DMS53 treated with DMSO at 0.1 percent for 48 hours (cell line): ENCODE data around the gene GAPDHS.

Experiments
- DNase-seq: peaks from one replicate; lab custom pipeline; 2025; ENCODE audit not compliant: unreplicated experiment; lab: John Stamatoyannopoulos, UW

Gene GAPDHS

DNA sequence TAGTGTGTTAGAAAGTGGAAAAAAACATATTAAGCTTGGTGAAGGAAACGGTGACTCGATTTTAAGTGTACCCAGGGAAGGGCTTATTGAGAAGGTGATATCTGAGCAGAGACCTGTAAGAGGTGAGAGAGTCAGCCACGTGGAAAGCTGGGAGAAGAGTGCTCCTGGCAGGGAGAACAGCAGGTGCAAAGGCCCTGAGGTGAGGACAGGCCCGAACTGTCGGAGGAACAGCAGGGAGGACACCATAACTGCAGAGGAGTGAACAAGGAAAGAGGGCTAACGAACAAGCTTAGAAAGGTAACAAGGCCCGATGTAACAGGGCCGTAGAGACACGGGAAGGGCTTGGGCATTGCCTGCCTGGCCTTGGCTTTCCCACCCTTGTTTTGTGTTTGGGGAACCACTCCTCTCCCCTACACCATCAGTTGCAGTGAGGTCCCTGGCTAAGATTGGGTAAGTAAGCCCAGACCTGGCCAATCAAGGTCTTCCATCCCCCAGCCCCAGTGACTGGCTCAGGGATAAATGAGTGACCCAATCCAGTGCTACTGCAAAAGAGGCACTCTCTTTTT, 22.9 kb downstream of the GAPDHS start:
- no peak for DNase-seq

DNA sequence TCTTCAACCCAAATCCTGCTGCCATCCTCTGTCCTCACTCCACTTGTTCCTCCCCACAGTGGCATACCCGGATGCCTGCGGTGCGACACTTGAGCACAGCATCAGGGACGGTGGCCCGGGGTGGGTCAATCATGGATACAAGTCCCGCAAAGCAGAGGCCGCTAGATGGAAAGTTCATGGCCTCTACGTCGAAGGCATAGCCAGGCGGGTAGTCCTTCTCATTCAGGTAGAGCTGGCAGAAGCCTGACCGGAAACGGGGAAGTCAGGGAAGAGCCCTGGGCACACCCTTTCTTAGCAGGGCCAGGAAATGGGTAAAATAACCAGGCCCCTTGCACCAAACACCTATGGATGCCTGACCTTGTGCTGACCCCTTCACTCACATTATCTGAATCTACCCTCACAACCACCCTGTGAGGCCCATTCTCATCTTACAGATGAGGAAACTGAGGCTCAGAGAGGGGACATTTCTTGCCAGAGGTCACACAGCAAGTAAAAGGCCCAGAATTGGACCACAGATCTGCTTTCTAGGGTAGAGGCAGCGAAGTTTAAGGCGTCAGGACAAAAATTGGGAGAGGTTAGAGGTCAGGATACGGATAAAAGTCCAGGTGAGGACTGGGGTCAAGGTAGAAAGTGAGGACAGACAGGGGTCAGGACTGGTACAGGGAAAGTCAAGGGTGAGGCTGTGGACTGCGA, 23.7 kb downstream of the GAPDHS start:
- no peak for DNase-seq

DNA sequence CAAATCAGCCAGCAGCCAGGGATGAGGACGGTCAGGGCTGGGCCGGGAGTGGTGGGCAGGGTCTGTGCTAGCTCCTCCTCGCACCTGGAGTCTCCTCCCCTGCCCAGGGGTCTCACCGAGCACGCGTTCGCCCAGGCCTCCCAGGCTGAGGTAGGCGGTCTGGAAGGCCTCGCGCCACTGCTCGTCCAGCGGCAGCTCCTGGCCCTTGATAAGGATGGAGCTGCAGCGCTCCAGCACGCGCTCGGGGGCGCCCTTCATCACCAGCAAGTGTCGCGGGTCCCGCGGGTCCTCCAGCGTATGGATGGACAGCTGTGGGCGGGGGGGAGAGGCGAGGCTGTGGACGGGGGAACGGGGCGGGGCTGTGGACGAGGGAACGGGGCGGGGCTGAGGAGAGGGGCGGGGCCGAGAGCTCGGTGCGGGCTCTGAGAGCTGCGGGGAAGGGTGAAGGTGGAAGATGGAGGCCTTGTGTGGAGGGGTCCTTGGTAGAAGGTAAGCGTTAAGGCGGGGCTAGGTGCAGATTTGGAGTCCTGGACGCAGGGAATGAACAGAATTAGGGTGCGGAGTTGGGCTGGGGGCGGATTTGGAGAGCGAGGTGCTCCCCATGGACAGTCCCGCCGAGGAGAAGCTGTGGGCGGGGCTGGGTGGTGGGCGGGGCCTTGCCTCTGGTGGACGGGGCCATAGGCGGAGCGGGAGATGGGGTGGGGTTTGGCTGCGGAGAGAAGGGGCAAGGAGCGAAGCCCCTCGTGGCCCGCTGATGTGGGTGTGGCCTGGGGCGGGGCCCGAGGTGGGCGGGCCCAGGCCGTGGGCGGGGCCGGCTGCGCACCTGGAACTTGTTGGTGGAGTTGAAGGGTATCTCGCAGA, 24.5 kb downstream of the GAPDHS start:
- DNase-seq, result peak; percentile 33

DNA sequence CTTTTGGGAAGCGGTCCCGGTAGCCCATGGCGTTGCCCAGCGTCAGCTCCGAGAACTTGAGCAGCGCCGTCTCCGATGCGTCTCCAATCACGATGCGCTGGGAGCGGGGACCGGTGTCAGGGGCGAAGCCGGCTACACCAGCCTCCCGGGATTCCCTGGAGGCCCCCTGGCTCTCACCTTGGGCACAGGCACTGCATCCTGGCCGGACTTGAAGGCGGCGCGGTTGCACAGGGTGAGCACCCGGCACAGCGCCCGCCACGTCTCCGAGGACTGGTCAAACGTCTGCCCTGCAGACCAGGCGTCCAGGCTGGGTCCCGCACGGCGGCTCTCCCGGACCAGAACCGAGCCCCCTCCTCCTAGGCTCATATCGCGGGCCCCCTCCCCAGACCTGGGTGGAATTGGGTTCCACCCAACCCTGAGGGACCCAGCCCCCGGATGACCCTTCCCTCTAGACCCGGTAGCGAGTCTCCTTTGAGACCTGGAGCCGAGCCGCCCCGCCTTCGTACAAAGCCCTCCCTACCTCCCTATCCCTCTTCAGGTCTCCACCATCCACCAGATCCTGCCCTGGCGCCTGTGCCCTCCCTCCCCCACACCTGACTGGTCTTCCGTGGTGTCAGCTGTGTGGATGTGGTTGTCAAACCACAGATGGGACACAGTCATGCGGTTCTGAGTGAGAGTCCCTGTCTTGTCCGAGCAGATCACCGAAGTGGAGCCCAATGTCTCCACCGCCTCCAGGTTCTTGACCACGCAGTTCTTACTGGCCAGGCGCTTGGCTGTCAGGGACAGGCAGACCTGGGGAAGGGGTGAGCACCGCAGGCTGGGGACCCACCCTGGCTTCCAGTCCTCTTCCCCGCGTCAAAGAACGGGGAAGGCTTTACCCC, 25.4 kb downstream of the GAPDHS start:
- no peak for DNase-seq

DNA sequence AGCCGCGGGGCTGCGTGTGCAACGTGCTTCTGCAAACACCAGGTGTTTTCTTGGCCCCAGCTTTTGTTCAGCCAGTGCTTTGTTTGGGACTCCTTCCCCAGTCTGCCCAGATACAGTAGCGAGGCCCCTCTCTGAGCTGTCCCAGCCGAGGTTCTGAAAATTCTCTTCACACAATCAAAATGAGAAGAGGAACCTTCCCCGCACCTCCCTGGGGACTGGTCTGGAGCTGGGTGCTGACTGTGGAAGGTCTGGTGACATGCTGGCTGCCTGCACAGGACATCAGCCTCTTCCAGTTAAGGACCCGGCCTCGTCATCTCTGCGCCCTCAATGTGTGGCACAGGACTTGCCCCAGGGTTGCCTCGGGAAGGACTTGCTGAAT, 26.0 kb downstream of the GAPDHS start:
- no peak for DNase-seq

DNA sequence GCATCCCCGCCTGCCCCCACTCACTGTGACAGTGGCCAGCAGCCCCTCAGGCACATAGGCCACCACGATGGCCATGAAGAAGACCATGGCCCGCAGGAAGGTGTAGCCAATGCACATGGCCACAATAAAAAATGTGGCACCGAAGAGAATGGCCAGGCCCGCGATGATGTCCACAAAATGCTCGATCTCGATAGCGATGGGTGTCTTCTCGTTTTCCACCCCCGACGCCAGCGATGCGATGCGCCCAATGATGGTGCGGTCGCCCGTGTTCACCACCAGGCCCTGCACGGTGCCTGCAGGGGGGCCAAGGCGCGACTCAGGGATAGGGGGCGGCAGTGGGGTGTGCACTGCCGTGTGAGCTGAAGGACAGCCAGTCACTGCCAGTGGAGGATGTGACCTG, 26.5 kb downstream of the GAPDHS start:
- DNase-seq, result no peak

DNA sequence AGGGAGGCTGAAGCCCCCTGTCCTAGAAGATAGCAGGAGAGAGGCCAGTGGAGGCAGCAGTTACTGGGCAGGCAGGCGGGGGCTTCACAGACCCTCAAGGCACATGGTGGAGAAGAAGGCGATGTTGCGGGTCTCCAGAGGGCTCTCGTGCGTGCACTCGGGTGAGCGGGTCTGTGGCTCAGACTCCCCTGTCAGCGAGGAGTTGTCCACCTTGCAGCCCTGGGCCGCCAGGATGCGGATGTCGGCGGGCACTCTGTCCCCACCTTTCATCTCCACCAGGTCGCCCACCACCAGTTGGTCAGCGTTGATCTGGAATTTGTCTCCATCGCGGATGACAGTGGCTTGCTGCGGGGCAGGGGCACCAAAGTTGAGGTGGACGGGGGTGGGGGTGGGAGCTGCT, 27.0 kb downstream of the GAPDHS start:
- no peak for DNase-seq

DNA sequence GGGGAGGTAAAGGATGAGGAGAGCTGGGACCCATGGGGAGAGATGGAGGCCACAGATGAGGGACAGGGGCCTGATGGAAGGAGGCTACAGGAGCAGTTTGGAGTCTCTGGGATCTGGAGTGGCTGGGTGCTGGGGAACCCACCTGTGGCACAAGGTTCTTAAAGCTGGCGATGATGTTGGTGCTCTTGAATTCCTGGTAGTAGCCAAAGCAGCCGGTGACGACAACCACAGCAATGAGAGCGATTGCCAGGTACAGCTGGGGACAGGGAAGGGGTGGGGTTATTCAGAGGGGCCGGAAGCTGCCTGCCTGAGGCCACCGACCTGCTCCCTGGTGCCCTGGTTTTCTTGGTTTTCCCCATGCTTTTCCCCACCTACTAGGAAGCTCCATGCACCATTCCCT, 27.4 kb downstream of the GAPDHS start:
- DNase-seq, result no peak

DNA sequence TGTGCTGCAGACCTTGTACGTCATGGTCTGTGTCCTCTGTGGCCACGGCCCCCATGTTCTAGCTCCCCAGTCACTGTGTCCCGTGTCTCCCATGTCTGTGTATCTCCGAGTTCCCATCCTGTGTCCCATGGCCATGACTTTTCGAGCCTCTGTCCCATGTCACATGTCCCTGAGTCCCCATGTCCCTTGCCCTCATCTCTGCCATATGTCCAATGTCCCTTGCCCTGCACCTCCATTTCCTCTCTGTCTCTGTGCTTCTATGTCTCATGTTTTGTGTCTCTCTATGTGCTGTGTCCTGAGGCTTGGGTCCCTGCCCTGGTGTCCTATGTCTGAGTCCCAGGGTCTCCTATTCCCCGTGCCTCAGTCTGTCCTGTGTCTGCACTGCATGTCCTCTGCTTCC, 28.2 kb downstream of the GAPDHS start:
- DNase-seq, result no peak

DNA sequence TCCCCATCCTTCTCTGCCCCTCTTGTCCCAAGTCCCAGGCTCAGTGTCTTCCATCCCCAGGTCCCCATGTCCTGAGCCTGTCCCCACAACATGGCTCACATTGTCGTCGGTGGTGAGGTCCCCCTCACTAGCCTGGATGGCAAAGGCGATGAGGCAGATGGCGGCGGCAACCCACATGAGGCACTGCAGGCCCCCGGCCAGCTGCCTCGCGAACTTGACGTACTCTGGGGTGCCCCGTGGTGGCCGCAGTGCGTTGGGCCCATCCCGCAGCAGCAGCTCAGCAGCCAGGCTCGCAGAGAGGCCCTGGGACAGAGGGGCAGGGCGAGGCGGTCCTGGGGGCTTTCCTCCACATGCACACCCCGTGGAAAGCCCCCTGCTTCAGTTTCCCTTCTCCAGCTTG, 29.1 kb downstream of the GAPDHS start:
- DNase-seq, result no peak

DNA sequence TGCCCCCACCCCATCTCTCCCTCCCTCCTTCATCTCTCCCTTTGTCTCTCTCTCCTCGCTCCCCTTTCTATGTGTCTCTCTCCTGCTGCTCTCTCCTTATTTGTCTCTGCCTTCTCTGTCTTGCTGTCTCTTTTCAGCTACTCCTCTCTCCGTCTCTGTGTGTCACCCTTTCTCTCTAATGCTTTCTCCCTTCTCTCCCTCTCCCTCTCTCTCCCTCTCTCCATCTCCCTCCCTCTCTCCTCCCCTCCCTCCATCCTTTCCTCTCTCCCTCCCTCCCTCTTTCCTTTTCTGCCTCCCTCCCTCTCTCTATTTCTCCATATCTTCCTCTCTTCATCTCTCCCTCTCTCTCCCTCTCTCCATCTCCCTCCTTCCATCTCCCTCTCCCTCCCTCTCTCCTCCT, 29.5 kb downstream of the GAPDHS start:
- DNase-seq, result no peak

DNA sequence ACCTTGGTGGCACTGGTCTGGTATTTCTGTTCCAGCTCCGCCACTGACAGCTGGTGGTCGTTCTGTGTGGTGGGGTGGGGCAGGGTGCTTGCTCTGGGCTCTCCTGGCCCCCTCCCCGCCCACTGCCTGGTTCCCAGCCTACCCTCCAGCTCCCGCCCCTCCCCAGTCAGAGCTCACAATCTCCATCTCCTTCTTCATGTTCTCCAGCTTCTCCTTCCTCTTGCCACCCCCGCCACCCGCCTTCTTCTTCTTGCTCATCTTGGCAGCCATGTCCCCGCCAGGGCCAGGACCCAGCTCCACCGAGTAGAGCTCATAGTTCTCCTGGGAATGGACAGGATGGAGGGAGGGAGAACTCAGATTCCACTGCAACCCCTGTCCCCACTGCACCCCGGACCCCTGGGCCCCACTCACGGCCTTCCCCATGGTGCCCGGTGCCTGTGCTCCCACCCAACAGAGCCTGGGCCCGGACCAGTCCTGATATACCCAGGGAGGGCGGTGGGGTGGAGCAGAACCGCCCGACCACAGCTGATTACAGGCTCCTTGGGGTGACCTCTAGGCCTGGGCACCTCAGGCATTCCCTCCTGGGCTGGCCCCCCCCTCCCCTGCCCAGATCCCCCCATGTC, 30.1 kb downstream of the GAPDHS start, which contains the start of gene ATP4A:
TSS of gene ATP4A (minus strand) at position 452 of the 623 bp plus-strand sequence. CDS start at position 423, 29 bp downstream.
- no peak for DNase-seq

DNA sequence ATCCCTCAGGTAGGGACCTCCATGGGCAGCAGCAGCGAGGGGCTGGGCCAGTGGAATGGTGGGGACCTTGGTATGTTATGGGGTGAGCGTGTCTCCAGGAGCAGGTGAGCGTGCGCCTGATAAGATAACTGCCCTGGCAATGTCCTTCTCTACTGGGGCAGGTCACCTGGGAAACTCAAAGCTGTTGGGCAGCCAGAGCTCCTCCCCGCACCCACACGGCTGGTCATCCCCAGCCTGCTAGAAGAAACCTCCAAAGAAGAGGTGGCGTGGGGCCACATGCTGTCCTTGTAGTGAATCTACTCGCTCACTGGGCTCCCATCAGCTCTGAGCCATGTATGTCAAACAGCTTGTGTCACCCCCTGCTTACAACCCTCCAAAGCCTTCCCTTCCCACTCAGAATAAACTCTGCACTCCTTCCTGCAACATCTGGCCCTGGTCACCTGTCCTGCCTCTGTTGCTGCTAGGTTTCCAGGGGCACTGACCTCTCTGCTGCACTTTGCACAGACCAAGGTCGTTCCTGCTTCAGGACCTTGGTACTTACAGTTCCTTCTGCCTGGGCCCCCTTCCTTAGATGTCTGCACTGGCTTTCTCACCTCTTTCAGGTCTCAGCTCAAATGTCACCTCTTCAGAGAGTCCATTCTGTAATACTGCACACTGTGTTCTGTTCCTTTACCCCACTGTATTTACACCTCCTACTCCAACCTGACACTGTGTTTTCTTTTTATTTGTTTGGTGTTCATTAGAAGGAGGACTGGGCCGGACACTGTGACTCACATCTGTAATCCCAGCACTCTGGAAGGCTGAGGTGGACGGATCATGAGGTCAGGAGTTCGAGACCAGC, 32.0 kb downstream of the GAPDHS start:
- DNase-seq, result no peak

DNA sequence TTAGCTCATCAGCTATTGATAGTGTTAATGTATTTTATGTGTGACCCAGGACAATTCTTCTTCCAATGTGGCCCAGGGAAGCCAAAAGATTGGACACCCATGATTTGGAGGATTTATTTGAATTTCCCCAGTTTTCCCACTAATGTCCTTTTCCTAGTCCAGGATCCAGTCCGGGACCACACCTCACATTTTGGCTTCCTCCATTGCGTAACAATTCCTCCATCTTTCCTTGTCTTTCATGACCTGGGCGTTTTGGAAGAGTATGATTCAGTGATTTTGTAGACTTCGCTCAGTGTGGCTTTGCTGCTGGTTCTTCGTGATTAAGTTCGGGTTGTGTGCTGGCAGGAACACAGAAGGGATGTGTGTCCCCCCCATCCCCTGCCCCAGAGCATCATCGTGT, 33.5 kb downstream of the GAPDHS start:
- DNase-seq, result no peak

DNA sequence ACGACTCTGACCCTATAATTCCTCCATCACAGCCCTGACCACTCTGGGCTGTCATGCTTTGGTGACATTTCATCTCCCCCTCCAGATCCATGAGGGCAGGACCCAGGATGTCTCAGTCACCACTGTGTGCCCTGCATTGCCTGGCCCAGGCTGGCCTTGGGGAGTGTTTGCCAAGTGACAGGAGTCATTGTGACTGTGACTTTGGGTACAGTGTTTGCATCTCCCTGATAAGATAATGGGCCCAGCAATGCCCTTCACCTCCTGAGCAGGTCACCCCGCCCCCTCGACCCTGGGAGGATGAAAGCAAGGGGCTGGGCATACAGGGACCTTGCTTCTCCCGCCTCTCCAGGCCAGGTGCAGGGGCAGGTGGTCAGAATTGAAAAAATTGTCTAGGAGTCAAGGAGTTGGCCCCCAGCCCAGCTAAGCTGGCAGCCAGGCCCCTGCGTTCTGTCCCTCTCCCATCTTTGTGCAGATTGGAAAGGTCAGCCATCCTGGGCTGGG, 36.1 kb downstream of the GAPDHS start:
- no peak for DNase-seq

DNA sequence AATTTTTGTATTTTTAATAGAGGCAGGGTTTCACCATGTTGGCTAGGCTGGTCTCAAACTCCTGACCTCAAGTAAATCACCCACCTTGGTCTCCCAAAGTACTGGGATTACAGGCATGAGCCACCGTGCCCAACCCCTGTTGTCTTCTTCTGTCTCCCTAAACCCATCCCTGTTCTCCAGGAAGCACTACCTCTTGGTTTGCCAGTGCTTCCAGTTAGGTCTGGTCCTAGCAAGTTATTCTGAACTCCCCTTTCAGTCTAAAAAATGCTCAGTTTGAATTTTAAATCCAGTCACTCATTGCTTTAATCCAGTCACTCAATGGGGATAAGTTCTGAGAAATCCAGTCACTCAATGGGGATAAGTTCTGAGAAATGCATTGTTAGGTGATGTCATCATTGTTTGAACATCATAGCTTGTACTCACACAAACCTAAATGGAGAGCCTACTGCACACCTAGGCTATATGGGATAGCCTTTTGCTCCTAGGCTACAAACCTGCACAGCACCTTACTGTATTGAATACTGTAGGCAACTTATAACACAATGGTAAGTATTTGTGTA, 38.2 kb downstream of the GAPDHS start:
- DNase-seq, result no peak

DNA sequence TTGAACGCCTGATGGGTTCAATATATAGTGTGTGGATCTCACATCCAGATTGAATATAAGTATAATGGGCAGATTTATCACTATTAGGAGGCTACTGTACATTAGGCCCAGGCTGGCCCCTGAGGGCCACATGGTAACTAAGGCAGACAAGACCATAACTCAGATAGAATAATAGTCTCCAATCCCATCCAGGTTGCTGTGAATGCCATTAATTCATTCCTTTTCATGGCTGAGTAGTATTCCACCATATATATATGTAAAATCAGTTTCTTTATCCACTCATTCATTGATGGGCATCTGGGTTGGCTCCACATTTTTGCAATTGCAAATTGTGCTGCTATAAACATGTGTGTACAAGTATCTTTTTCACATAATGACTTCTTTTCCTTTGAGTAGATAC, 44.7 kb downstream of the GAPDHS start:
- no peak for DNase-seq

DNA sequence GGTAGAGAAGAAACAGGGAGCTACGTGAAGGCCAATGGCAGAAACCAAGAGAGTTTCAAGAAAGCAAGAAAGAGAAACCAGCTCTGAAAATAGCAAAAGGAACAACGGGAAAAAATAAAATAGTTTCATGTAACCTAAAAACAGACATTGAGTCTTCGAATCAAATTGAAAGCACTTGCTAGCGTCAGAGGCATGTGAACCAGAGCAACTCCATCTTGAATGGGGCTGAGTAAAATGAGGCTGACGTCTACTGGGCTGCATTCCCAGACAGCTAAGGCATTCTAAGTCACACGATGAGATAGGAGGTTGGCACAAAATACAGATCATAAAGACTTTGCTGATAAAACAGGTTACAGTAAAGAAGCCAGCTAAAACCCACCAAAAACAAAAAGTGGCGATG, 45.5 kb downstream of the GAPDHS start:
- DNase-seq, result no peak

DNA sequence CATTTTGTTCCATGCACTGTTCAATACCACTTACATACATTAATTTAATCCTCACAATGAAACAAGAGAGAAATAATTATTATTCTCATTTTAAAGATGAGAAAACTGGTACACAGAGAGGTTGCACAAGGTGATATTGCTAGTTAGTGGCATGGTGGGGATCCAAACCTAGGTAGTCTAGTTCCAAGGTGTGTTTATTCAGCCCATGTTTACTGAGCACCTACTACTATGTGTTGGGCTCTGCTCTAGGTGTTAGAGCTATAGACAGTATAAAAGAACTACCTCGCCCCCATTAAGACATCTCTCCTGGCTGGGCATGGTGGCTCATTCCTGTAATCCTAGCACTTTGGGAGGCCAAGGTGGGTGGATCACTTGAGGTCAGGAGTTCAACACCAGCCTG, 49.5 kb downstream of the GAPDHS start:
- no peak for DNase-seq
